Esophagus muscularis mucosa (tissue), 3 donors: ENCODE data around the gene GLIS2.

Source experiments
- POLR2A ChIP-seq: fragments of 450-650 bp; IDR thresholded peaks from one replicate; pipeline ENCODE4 v1.6.1; 2017; ENCODE audit warnings: antibody characterized with exemption, moderate library complexity, mild to moderate bottlenecking, low read depth
- POLR2AphosphoS5 ChIP-seq, 2 donors: sonication (generic); formaldehyde crosslinking; IDR thresholded peaks; one replicate each; pipeline ENCODE4 v1.6.1; 2017; ENCODE audit warnings: antibody characterized with exemption in 2 of 2
- TF ChIP-seq, protein P1 (sequence below), 3 experiments: fragments of 200-600 bp in 2 of 3; fragments of 450-650 bp in 1 of 3; sonication (generic) in 2 of 3; IDR thresholded peaks; one replicate each; pipeline ENCODE4 v1.5.1; 2017 to 2019; ENCODE audit warnings: antibody characterized with exemption in 3 of 3, mild to moderate bottlenecking in 2 of 3, moderate library complexity in 1 of 3

DNA sequence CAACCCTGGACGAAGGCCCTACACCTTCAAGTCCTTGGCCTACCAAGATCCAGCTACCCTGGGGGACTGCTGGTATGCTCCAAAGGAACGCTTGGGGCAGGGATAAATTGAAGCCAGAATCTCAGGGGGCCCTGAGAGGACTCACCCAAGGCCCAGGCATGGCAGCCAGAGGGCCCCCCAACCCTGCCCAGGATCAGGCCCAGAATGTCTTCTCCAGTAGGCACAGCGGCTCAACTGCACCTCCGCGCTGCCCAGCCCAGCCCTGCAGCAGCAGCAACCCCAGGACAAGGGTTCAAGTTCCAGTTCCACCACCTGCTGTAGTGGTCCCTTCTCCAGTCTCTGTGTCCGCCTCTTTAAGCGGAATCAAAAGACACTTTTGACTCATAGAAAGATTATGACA, 45.3 kb upstream of the GLIS2 start:
- TF ChIP-seq POLR2AphosphoS5 (IDR thresholded peaks at IDR 0.05) = no peak
- TF ChIP-seq, protein P1, sequence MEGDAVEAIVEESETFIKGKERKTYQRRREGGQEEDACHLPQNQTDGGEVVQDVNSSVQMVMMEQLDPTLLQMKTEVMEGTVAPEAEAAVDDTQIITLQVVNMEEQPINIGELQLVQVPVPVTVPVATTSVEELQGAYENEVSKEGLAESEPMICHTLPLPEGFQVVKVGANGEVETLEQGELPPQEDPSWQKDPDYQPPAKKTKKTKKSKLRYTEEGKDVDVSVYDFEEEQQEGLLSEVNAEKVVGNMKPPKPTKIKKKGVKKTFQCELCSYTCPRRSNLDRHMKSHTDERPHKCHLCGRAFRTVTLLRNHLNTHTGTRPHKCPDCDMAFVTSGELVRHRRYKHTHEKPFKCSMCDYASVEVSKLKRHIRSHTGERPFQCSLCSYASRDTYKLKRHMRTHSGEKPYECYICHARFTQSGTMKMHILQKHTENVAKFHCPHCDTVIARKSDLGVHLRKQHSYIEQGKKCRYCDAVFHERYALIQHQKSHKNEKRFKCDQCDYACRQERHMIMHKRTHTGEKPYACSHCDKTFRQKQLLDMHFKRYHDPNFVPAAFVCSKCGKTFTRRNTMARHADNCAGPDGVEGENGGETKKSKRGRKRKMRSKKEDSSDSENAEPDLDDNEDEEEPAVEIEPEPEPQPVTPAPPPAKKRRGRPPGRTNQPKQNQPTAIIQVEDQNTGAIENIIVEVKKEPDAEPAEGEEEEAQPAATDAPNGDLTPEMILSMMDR (IDR thresholded peaks at IDR 0.05) = no peak
- TF ChIP-seq POLR2A = no peak
